Activated CD4-positive, alpha-beta T cell treated with anti-CD3 and anti-CD28 coated beads, Interleukin-2, Interleukin-6, amounts not matched to agents 100 ng/mL and 50 ng/mL, durations not matched to agents 16 hours and 8 hours (primary cell): ENCODE measurements around the gene MAPT.

Experiments used
- DNase-seq: peaks from one replicate; pipeline ENCODE4 v3.0.0-alpha.2; 2020

The MAPT gene

GRCh38 chr17:45976391-45976754 is 82.0 kb downstream of the MAPT start:
- DNase-seq, result no peak

- no peak for DNase-seq
These were observed 82.6 kb downstream of the MAPT start for GRCh38 chr17:45976755-45977505.

- DNase-seq, result no peak
These were observed 83.1 kb downstream of the MAPT start for GRCh38 chr17:45977506-45977824.

- no peak for DNase-seq
These were observed 83.7 kb downstream of the MAPT start for GRCh38 chr17:45977976-45978626.

GRCh38 chr17:45979137-45979536 is 84.8 kb downstream of the MAPT start:
- DNase-seq, result no peak

GRCh38 chr17:45980855-45981254 is 86.5 kb downstream of the MAPT start:
- no peak for DNase-seq

- no peak for DNase-seq
These were observed 87.0 kb downstream of the MAPT start for GRCh38 chr17:45981306-45981705.

GRCh38 chr17:45982791-45983613 is 88.6 kb downstream of the MAPT start:
- no peak for DNase-seq

- DNase-seq, result no peak
These were observed 89.4 kb downstream of the MAPT start for GRCh38 chr17:45983614-45984310.

- DNase-seq, result no peak
These were observed 90.0 kb downstream of the MAPT start for GRCh38 chr17:45984368-45984767.

GRCh38 chr17:45985447-45985846 is 91.1 kb downstream of the MAPT start:
- no peak for DNase-seq

- DNase-seq, result no peak
These were observed 91.7 kb downstream of the MAPT start for GRCh38 chr17:45986056-45986455.

- no peak for DNase-seq
These were observed 93.4 kb downstream of the MAPT start for GRCh38 chr17:45987706-45988105.

- DNase-seq, result no peak
These were observed 95.4 kb downstream of the MAPT start for GRCh38 chr17:45989759-45990158.

GRCh38 chr17:45990886-45991285 is 96.5 kb downstream of the MAPT start:
- DNase-seq, result no peak

- no peak for DNase-seq
These were observed 97.0 kb downstream of the MAPT start for GRCh38 chr17:45991341-45991740.

- DNase-seq, result no peak
These were observed 97.8 kb downstream of the MAPT start for GRCh38 chr17:45992175-45992574.

- no peak for DNase-seq
These were observed 98.5 kb downstream of the MAPT start for GRCh38 chr17:45992904-45993303.

GRCh38 chr17:45993962-45994627 is 99.7 kb downstream of the MAPT start:
- DNase-seq, result no peak

- no peak for DNase-seq
These were observed 100.6 kb downstream of the MAPT start for GRCh38 chr17:45994987-45995386.

GRCh38 chr17:45995627-45996270 is 101.4 kb downstream of the MAPT start:
- DNase-seq, result no peak

- DNase-seq, result no peak
These were observed 102.1 kb downstream of the MAPT start for GRCh38 chr17:45996282-45996937.
